ENCODE data around the gene GNPDA1. TPM values are rescaled to one million over a fixed set of nuclear protein-coding genes. Genes with fewer than 3 reads are reported as not detected.

GNPDA1 gene
- total and polyA plus RNA-seq, 9 of the 15 experiments (the other 6 are each of a cell fraction or from before 2014, with no cell fraction given): 14.1 to 145 (median 52.2) TPM

- no TSS peak for BruUV-seq (replicated peaks)
- in situ Hi-C loops (cut with MboI): no loop called here
- Histone ChIP-seq H3K27me3 (ENCODE audit: control insufficient read depth in 2 of 2, insufficient read depth in 2 of 2, low read length in 2 of 2) (no peaks in the 10 kb centered on the region), H3K79me2 (ENCODE audit: control insufficient read depth, insufficient read depth, low read length) (peaks cover 43% of the 10 kb centered on the region), H3K4me3 (no peak overlapping the region), H3K9me1 (ENCODE audit: control insufficient read depth, insufficient read depth, low read length) (no peaks in the 10 kb centered on the region), H3K9me3 (replicated peaks; ENCODE audit: control insufficient read depth, insufficient read depth, low read depth, low read length) (no peaks in the 10 kb centered on the region), H3K4me1 (replicated peaks in 1 of 2; ENCODE audit: control insufficient read depth in 2 of 2, insufficient read depth in 2 of 2, low read length in 2 of 2) (peaks cover 4 to 9% of the 10 kb centered on the region in 2 experiments; a peak in 3 of 5 replicates), H3K36me3 (ENCODE audit: control insufficient read depth, insufficient read depth, low read length) (peaks cover 78% of the 10 kb centered on the region), H3K9ac (ENCODE audit: insufficient read depth in 1 of 2, low read depth in 2 of 2, low read length in 2 of 2) (no peak overlapping the region), H4K20me1 (replicated peaks; ENCODE audit: control insufficient read depth, insufficient read depth, low read length) (no peaks in the 10 kb centered on the region), H3K27ac (ENCODE audit: extremely low read depth, low read depth, low read length) (no peak overlapping the region), H2AFZ (ENCODE audit: low read depth, low read length) (no peak overlapping the region), H3K4me2 (ENCODE audit: insufficient read depth, low read length) (no peak overlapping the region)
- TF ChIP-seq SMC3 (conservative IDR thresholded peaks at IDR 0.05; ENCODE audit: insufficient read depth, low read depth, low read length) (no peak), PREB (CRISPR knock-in tag; IDR thresholded peaks at IDR 0.05) (no peak), CTCF (IDR thresholded peaks at IDR 0.05 in 2 of 3, conservative IDR thresholded peaks at IDR 0.05 in 1 of 3; ENCODE audit: insufficient read depth in 2 of 3, low read depth in 1 of 3, low read length in 3 of 3) (peak in 1 of 3 experiments; percentile 1; a peak in 1 of 6 replicates), ZSCAN29 (IDR thresholded peaks at IDR 0.05) (no peak)
- ChIA-PET CTCF (ENCODE audit: low intra/inter-chr PET ratio) (no interaction called here), POLR2A (no interaction called here)
- 76% methylated on average over 1 of the region's 1 CpG for WGBS (ENCODE audit: insufficient coverage, low coverage, missing lambda C conversion rate)
- no peak for DNase-seq (ENCODE audit: extremely low read depth in 1 of 4, low spot score in 3 of 4)
- ATAC-seq: no peak
- intact Hi-C loops (cut with micrococcal nuclease): no loop called here
- FAIRE-seq: no peak
These were observed 38.8 kb downstream of the GNPDA1 start for GRCh38 chr5:141973871-141974595.
